ENCODE results near the gene SLC38A4. TPM values are rescaled to one million over a fixed set of nuclear protein-coding genes. Genes with fewer than 3 reads are reported as not detected.

Gene SLC38A4
- total and polyA plus RNA-seq, 2 donors (not counting 1 experiment from before 2014, with no cell fraction given) = 5.5 to 6.1 TPM

DNA sequence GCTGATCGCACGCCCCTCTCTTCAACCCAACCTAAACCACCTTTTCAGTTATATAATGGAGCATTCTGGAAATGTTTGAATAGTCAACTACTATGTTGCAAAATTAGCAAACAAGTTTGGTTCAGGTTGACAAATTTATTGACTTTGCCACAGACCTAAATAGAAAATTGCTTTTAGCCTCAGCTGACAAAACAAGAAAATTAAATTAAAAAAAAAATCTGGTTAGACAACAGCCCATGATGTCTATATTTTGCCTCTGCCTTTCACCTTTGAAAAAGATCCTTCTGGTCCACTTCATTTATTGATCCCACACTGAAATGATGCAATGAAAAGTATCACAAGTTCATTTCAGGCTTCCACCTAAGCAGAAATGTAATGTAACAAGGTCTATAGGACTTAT is 17.5 kb downstream of the SLC38A4 start:
- Histone ChIP-seq H3K4me1 (ENCODE audit: control insufficient read depth, extremely low read depth, insufficient read depth, low read length) (no peaks in the 10 kb centered on the region), H3K27ac (ENCODE audit: insufficient read depth, low read length) (no peak overlapping the region), H4K20me1 (ENCODE audit: control insufficient read depth, extremely low read depth, insufficient read depth, low read length) (no peaks in the 10 kb centered on the region), H3K27me3 (ENCODE audit: control insufficient read depth, insufficient read depth, low read length) (no peaks in the 10 kb centered on the region), H3K79me2 (ENCODE audit: control insufficient read depth, insufficient read depth, low read length) (no peaks in the 10 kb centered on the region), H3K9me3 (ENCODE audit: control insufficient read depth, insufficient read depth, low read depth, low read length) (no peaks in the 10 kb centered on the region), H3K9ac (ENCODE audit: insufficient read depth, low read length) (no peak overlapping the region), H3K36me3 (ENCODE audit: control insufficient read depth, insufficient read depth, low read length) (no peaks in the 10 kb centered on the region), H3K4me2 (ENCODE audit: extremely low read depth, insufficient read depth, low read length) (no peak overlapping the region), H3K4me3 (replicated peaks in 1 of 4; ENCODE audit: control extremely low read depth in 1 of 4, insufficient read depth in 1 of 4, low read depth in 3 of 4, low read length in 4 of 4) (no peak overlapping the region), H2AFZ (ENCODE audit: low read length) (no peak overlapping the region)
- no peak for TF ChIP-seq EZH2 (IDR thresholded peaks at IDR 0.05; ENCODE audit: low read length, missing control alignments)
- TF ChIP-seq, protein P1, sequence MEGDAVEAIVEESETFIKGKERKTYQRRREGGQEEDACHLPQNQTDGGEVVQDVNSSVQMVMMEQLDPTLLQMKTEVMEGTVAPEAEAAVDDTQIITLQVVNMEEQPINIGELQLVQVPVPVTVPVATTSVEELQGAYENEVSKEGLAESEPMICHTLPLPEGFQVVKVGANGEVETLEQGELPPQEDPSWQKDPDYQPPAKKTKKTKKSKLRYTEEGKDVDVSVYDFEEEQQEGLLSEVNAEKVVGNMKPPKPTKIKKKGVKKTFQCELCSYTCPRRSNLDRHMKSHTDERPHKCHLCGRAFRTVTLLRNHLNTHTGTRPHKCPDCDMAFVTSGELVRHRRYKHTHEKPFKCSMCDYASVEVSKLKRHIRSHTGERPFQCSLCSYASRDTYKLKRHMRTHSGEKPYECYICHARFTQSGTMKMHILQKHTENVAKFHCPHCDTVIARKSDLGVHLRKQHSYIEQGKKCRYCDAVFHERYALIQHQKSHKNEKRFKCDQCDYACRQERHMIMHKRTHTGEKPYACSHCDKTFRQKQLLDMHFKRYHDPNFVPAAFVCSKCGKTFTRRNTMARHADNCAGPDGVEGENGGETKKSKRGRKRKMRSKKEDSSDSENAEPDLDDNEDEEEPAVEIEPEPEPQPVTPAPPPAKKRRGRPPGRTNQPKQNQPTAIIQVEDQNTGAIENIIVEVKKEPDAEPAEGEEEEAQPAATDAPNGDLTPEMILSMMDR (conservative IDR thresholded peaks at IDR 0.05 in 1 of 2, IDR thresholded peaks at IDR 0.05 in 1 of 2; ENCODE audit: low read depth in 1 of 2, low read length in 2 of 2) = no peak
- DNase-seq (ENCODE audit: low read depth in 2 of 2) = no peak

DNA sequence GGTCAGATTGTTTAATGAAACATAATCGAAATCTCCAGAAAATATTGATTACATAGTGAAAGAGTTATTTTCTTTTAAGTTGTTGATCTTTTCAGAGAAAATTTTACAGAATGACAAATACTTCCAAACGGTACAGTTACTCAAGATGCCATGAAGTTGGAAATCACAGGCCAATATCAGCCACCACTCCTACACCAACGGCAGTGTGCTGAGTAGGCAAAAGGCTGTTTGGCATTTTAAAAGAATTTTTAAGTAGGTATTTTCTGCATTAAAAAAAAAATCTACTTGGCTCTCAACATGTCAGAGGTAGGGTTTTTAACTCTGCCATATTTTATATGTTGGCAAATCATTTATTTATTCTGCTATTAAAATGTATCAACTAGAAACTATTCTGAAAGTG is 21.7 kb downstream of the SLC38A4 start:
- DNase-seq (ENCODE audit: low read depth in 2 of 2) = no peak
- H3K9ac ChIP-seq (ENCODE audit: insufficient read depth, low read length) = no peak overlapping the region
- TF ChIP-seq EZH2 (IDR thresholded peaks at IDR 0.05; ENCODE audit: low read length, missing control alignments) = no peak
- TF ChIP-seq, protein P1 (conservative IDR thresholded peaks at IDR 0.05 in 1 of 2, IDR thresholded peaks at IDR 0.05 in 1 of 2; ENCODE audit: low read depth in 1 of 2, low read length in 2 of 2) = no peak
- H3K27me3 ChIP-seq (ENCODE audit: control insufficient read depth, insufficient read depth, low read length) = no peaks in the 10 kb centered on the region
- no peak overlapping the region for H3K4me2 ChIP-seq (ENCODE audit: extremely low read depth, insufficient read depth, low read length)
- no peaks in the 10 kb centered on the region for H4K20me1 ChIP-seq (ENCODE audit: control insufficient read depth, extremely low read depth, insufficient read depth, low read length)
- H3K27ac ChIP-seq (ENCODE audit: insufficient read depth, low read length) = no peak overlapping the region
- H3K4me3 ChIP-seq (replicated peaks in 1 of 4; ENCODE audit: control extremely low read depth in 1 of 4, insufficient read depth in 1 of 4, low read depth in 3 of 4, low read length in 4 of 4) = no peak overlapping the region
- H3K9me3 ChIP-seq (ENCODE audit: control insufficient read depth, insufficient read depth, low read depth, low read length) = no peaks in the 10 kb centered on the region
- H3K79me2 ChIP-seq (ENCODE audit: control insufficient read depth, insufficient read depth, low read length) = no peaks in the 10 kb centered on the region
- no peak overlapping the region for H2AFZ ChIP-seq (ENCODE audit: low read length)
- no peaks in the 10 kb centered on the region for H3K36me3 ChIP-seq (ENCODE audit: control insufficient read depth, insufficient read depth, low read length)
- H3K4me1 ChIP-seq (ENCODE audit: control insufficient read depth, extremely low read depth, insufficient read depth, low read length) = no peaks in the 10 kb centered on the region

DNA sequence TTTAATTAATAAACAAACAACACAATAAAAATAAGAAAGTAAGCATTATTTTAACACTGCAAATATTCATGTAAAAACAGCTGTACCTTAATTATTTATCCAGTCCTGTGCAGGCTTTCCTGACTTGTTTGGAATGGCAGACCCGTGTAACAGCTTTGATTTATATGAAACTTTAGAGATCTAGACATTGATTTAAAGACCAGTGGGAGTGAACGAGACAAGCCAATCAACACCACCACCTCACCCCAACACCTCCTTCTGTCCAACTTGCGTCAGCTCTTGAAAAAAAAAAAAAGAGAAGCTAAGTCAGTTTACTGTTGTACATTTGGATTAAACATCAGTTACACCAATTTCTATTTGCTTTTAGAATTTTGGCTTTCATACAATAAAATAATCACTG is 22.3 kb downstream of the SLC38A4 start:
- no peaks in the 10 kb centered on the region for H3K79me2 ChIP-seq (ENCODE audit: control insufficient read depth, insufficient read depth, low read length)
- no peak overlapping the region for H3K27ac ChIP-seq (ENCODE audit: insufficient read depth, low read length)
- H4K20me1 ChIP-seq (ENCODE audit: control insufficient read depth, extremely low read depth, insufficient read depth, low read length) = no peaks in the 10 kb centered on the region
- TF ChIP-seq, protein P1 (conservative IDR thresholded peaks at IDR 0.05 in 1 of 2, IDR thresholded peaks at IDR 0.05 in 1 of 2; ENCODE audit: low read depth in 1 of 2, low read length in 2 of 2) = no peak
- TF ChIP-seq EZH2 (IDR thresholded peaks at IDR 0.05; ENCODE audit: low read length, missing control alignments) = no peak
- H2AFZ ChIP-seq (ENCODE audit: low read length) = no peak overlapping the region
- no peak overlapping the region for H3K4me3 ChIP-seq (replicated peaks in 1 of 4; ENCODE audit: control extremely low read depth in 1 of 4, insufficient read depth in 1 of 4, low read depth in 3 of 4, low read length in 4 of 4)
- H3K4me2 ChIP-seq (ENCODE audit: extremely low read depth, insufficient read depth, low read length) = no peak overlapping the region
- H3K4me1 ChIP-seq (ENCODE audit: control insufficient read depth, extremely low read depth, insufficient read depth, low read length) = no peaks in the 10 kb centered on the region
- DNase-seq (ENCODE audit: low read depth in 2 of 2) = no peak
- no peaks in the 10 kb centered on the region for H3K36me3 ChIP-seq (ENCODE audit: control insufficient read depth, insufficient read depth, low read length)
- H3K9ac ChIP-seq (ENCODE audit: insufficient read depth, low read length) = no peak overlapping the region
- no peaks in the 10 kb centered on the region for H3K9me3 ChIP-seq (ENCODE audit: control insufficient read depth, insufficient read depth, low read depth, low read length)
- no peaks in the 10 kb centered on the region for H3K27me3 ChIP-seq (ENCODE audit: control insufficient read depth, insufficient read depth, low read length)
